Superior temporal gyrus (tissue), 1 donor: ENCODE measurements around the gene JPH2.

Experiments used
- DNase-seq: peaks from one replicate; pipeline ENCODE4 v3.0.0-alpha.2; 2016; ENCODE audit errors: extremely low spot score

JPH2 gene

GRCh38 chr20:44125332-44126127 is 61.5 kb downstream of the JPH2 start:
- DNase-seq: no peak

GRCh38 chr20:44123874-44124535 is 63.0 kb downstream of the JPH2 start:
- DNase-seq: no peak

- DNase-seq: no peak
These were observed 63.7 kb downstream of the JPH2 start for GRCh38 chr20:44123251-44123650.

- no peak for DNase-seq
These were observed 66.1 kb downstream of the JPH2 start for GRCh38 chr20:44120676-44121425.

- no peak for DNase-seq
These were observed 68.6 kb downstream of the JPH2 start for GRCh38 chr20:44118185-44119033.

GRCh38 chr20:44117296-44118184 is 69.4 kb downstream of the JPH2 start:
- DNase-seq: no peak

- no peak for DNase-seq
These were observed 71.0 kb downstream of the JPH2 start for GRCh38 chr20:44115762-44116644.

- DNase-seq: no peak
These were observed 71.8 kb downstream of the JPH2 start for GRCh38 chr20:44115181-44115580.

- no peak for DNase-seq
These were observed 73.2 kb downstream of the JPH2 start for GRCh38 chr20:44113618-44114376.

GRCh38 chr20:44112889-44113617 is 73.9 kb downstream of the JPH2 start:
- DNase-seq: no peak

- DNase-seq: no peak
These were observed 74.5 kb downstream of the JPH2 start for GRCh38 chr20:44112456-44112855.

- no peak for DNase-seq
These were observed 75.2 kb downstream of the JPH2 start for GRCh38 chr20:44111712-44112335.

- DNase-seq: no peak
These were observed 76.0 kb downstream of the JPH2 start for GRCh38 chr20:44110816-44111568.

- DNase-seq: no peak
These were observed 77.0 kb downstream of the JPH2 start for GRCh38 chr20:44109951-44110361.

- DNase-seq: no peak
These were observed 80.4 kb downstream of the JPH2 start for GRCh38 chr20:44106615-44107014.

- no peak for DNase-seq
These were observed 82.0 kb downstream of the JPH2 start for GRCh38 chr20:44104798-44105517.
